Cardiac fibroblast (primary cell): ENCODE measurements around the gene CD1C.

Source experiments
- DNase-seq, 2 donors: peaks; one replicate each; pipeline versions ENCODE4 v3.0.0 to v3.0.0-alpha.2; 2010; ENCODE audit warnings: low read depth in 2 of 2
- H3K4me3 ChIP-seq, 2 donors: replicated peaks in 1 of 2; 1 replicate in 1 of 2; 2 replicates in 1 of 2; pipeline ENCODE4 v1.5.1; 2011; ENCODE audit warnings: low read depth in 2 of 2, low read length in 2 of 2, mild to moderate bottlenecking in 2 of 2, moderate library complexity in 1 of 2
- TF ChIP-seq, protein P1 (sequence below): IDR thresholded peaks from one replicate; pipeline ENCODE4 v1.5.1; 2011; ENCODE audit warnings: low read depth, mild to moderate bottlenecking, low read length, inconsistent platforms

CD1C gene

DNA sequence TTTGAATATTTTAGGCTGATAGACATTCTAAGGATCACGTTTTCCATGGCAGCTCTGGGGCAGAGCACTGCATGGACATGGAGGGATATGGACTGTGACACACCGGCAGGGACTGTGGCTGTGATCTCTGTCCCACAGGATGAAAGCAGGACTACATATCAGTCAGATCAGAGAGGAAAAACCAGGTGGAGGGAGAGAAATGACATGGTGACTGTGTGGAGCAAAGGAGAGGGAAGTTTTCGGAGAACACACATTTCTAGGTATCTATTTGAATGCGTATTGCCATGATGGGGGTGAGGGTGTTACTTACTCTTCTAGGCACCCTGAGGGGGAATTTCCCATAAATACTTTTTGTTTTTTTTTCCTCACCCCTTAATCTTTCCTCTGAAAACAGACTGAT, 3.2 kb upstream of the CD1C start:
- H3K4me3 ChIP-seq, result no peak overlapping the region
- DNase-seq, result no peak
- TF ChIP-seq, protein P1, sequence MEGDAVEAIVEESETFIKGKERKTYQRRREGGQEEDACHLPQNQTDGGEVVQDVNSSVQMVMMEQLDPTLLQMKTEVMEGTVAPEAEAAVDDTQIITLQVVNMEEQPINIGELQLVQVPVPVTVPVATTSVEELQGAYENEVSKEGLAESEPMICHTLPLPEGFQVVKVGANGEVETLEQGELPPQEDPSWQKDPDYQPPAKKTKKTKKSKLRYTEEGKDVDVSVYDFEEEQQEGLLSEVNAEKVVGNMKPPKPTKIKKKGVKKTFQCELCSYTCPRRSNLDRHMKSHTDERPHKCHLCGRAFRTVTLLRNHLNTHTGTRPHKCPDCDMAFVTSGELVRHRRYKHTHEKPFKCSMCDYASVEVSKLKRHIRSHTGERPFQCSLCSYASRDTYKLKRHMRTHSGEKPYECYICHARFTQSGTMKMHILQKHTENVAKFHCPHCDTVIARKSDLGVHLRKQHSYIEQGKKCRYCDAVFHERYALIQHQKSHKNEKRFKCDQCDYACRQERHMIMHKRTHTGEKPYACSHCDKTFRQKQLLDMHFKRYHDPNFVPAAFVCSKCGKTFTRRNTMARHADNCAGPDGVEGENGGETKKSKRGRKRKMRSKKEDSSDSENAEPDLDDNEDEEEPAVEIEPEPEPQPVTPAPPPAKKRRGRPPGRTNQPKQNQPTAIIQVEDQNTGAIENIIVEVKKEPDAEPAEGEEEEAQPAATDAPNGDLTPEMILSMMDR, result no peak

DNA sequence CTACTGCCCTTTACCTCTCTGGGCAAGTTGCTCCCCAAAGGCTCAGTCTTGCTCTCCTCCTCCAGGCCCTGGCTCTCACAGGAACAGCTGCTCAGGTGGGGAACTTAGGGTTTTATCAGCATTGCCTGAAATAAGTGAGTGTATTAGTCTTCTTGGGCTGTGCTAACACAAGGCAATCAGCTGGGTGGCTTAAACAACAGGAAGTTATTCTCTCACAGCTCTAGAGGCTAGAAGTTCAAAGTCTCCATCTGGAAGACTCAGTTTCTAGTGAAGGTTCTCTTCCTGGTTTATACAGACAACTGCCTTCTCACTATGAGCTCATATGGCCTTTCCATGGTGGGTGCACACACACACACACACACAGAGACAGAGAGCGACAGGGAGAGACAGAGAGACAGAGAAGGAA, 2.8 kb upstream of the CD1C start:
- TF ChIP-seq, protein P1, result no peak
- H3K4me3 ChIP-seq, result no peak overlapping the region
- no peak for DNase-seq

DNA sequence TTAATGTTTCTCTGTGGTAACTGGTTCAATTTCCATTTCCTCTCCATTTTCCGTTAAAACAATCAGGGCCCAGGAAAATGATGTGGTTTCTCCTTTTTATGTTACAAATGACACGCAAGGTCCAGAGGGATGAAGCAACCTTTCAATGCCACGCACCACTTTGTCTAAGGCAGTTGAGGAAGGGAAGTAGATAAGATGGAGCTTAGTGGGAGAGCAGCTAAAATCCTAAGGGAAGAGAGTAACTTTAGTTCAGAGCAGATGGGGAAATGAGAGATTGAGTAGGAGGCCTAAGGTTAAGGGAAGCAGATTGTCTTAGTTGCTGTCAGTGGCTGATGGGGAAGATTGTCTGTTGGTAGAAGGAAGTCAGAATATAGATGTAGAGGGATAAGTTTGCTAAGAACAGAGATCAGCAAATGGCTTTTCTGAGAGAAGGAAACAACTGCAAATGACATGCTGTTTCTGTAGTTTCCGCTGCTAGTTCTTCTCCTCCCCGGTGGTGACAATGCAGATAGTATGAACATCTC, 660 bp downstream of the CD1C start:
- TF ChIP-seq, protein P1, result no peak
- H3K4me3 ChIP-seq, result no peak overlapping the region
- no peak for DNase-seq

DNA sequence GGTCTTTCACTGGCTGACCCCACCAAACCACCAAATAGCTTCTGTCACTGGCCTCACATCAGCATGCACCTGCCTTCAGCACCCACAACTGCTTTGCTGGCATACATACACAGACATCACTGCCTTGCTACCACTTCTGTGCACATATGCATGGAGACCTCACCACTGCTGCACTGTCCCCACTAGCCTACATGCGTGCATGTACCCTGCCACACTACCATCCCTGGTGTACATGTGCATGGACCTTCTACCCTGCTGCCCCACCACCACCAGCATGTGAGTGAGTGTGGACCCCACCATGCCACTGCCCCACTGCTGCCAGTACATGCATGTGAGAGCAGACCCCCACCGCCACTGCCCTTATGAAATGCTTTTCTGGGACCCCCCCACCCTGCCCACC, 6.1 kb downstream of the CD1C start:
- no peak for DNase-seq
- no peak overlapping the region for H3K4me3 ChIP-seq
- TF ChIP-seq, protein P1, result no peak

DNA sequence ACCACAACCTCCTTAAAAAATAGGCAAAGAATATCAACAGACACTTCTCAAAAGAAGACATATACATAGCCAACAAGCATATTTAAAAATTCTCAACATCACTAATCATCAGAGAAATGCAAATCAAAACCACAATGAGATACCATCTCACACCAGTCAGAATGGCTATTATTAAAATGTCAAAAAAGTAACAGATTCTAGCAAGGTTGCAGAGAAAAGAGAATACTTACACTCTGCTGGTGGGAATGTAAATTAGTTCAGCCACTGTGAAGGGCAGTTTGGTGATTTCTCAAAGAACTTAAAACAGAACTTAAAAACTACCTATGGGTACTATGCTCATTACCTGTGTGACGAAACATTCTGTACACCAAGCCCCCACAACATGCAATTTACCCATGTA, 20.9 kb downstream of the CD1C start:
- H3K4me3 ChIP-seq, result no peak overlapping the region
- TF ChIP-seq, protein P1, result no peak
- DNase-seq, result no peak

DNA sequence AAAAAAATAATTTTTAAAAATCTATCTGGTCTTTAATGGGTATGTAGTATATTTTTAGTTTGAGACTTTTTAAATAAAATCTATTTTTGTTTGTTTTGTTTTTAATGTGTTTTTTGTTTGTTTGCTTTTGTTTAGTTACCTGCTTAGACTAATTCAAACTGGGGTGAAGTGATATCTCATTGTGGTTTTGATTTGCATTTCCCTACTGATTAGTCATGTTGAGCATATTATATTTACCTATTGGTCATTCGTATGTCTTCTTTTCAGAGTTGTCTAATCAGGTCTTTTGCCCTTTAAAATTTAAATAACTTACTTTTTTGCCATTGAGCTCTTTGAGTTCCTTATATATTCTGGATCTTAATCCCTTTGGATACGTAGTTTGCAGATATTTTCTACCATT, 21.3 kb downstream of the CD1C start:
- no peak for DNase-seq
- TF ChIP-seq, protein P1, result no peak

DNA sequence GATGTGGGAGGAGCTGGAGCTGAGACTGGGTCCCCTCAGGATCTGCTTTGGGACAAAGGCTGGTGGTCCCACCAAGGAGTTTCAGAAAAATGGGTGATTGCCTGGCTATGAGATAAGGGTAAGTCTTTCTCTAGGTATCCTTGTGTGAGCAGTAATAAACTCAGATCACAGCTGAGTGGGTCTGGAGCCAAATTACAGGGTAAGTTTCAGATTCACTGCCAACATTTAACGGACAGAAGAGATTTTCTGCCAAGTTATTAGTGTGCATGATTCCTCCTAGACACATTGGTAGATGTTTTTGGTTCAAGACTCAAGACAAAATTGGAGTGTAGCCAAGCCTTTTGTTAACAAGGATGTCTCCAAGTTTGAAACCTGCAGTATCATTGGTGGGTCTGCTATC, 34.1 kb downstream of the CD1C start:
- TF ChIP-seq, protein P1, result no peak
- no peak overlapping the region for H3K4me3 ChIP-seq

More for the DNA sequence above, 21.3 kb downstream of the CD1C start:
- no peak overlapping the region for H3K4me3 ChIP-seq

More for the DNA sequence above, 34.1 kb downstream of the CD1C start:
- no peak for DNase-seq
